Measurements from ENCODE around the gene JPT1.
A peak's percentile ranks its signal among the peaks of the same experiment; 100 is the strongest.

GRCh38 chr17:75182569-75183436, 28.5 kb upstream of the JPT1 start, which contains the start of gene SUMO2:
- TF ChIP-seq, protein P1, sequence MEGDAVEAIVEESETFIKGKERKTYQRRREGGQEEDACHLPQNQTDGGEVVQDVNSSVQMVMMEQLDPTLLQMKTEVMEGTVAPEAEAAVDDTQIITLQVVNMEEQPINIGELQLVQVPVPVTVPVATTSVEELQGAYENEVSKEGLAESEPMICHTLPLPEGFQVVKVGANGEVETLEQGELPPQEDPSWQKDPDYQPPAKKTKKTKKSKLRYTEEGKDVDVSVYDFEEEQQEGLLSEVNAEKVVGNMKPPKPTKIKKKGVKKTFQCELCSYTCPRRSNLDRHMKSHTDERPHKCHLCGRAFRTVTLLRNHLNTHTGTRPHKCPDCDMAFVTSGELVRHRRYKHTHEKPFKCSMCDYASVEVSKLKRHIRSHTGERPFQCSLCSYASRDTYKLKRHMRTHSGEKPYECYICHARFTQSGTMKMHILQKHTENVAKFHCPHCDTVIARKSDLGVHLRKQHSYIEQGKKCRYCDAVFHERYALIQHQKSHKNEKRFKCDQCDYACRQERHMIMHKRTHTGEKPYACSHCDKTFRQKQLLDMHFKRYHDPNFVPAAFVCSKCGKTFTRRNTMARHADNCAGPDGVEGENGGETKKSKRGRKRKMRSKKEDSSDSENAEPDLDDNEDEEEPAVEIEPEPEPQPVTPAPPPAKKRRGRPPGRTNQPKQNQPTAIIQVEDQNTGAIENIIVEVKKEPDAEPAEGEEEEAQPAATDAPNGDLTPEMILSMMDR (IDR thresholded peaks at IDR 0.05), result peak in 1 of 4 experiments; percentile 46
- TF ChIP-seq POLR2A (IDR thresholded peaks at IDR 0.05) (peak; percentile 36 to 62), EP300 (IDR thresholded peaks at IDR 0.05) (no peak), POLR2AphosphoS5 (IDR thresholded peaks at IDR 0.05) (peak; percentile 81 to 91 (median 88))
